ENCODE results near the gene DNAJB6.

- TF ChIP-seq CTCF (IDR thresholded peaks at IDR 0.05): no peak
- no peak for TF ChIP-seq EZH2 (IDR thresholded peaks at IDR 0.05)
- TF ChIP-seq EZH2phosphoT487 (IDR thresholded peaks at IDR 0.05): no peak
Measured at GRCh38 chr7:157426463-157427301, 89.9 kb downstream of the DNAJB6 start.

Data from neural progenitor cell (in vitro differentiated cells).